Activated CD4-positive, alpha-beta memory T cell treated with anti-CD3 and anti-CD28 coated beads, Interleukin-2, amount 10 ng/mL, durations not matched to agents 7 days and 5 days (primary cell): Measurements from ENCODE around the gene SHISA9. TPM values are rescaled to one million over a fixed set of nuclear protein-coding genes. Genes with fewer than 3 reads are reported as not detected.

ENCODE experiments used
- CTCF ChIA-PET: fragments of 350-600 bp; sonication (Branson Sonifier 250); formaldehyde crosslinking; loops from one replicate; lab custom pipeline; 2021; ENCODE audit warnings: antibody characterized with exemption, inconsistent platforms; lab: Charles Lee
- POLR2A ChIA-PET: fragments of 350-600 bp; sonication (Branson Sonifier 250); formaldehyde crosslinking; loops from one replicate; lab custom pipeline; 2021; ENCODE audit warnings: antibody characterized with exemption; lab: Charles Lee
- DNase-seq: peaks from one replicate; pipeline ENCODE4 v3.0.0-alpha.2; 2020
- H3K27ac Mint-ChIP-seq: one replicate; pipeline ENCODE4 v1.8.0; 2021; ENCODE audit warnings: mild to moderate bottlenecking, mixed read lengths
- H3K27me3 Mint-ChIP-seq: one replicate; pipeline ENCODE4 v1.8.0; 2021; ENCODE audit warnings: mixed read lengths
- H3K36me3 Mint-ChIP-seq: one replicate; pipeline ENCODE4 v1.8.0; 2021; ENCODE audit warnings: low read depth, mixed read lengths
- H3K4me1 Mint-ChIP-seq: one replicate; pipeline ENCODE4 v1.8.0; 2021; ENCODE audit warnings: mixed read lengths
- H3K4me3 Mint-ChIP-seq: one replicate; pipeline ENCODE4 v1.8.0; 2021; ENCODE audit warnings: mild to moderate bottlenecking, mixed read lengths
- H3K9me3 Mint-ChIP-seq: one replicate; pipeline ENCODE4 v1.8.0; 2021; ENCODE audit warnings: mixed read lengths
- total RNA-seq, 2 experiments: library from RNA; stranded (reverse); gene quantifications; one replicate each; pipeline ENCODE4 v1.2.3, GENCODE V29; 2021

The SHISA9 gene
- total RNA-seq, 2 experiments from 2014 or later, result 0.08 TPM; not detected in 1

DNA sequence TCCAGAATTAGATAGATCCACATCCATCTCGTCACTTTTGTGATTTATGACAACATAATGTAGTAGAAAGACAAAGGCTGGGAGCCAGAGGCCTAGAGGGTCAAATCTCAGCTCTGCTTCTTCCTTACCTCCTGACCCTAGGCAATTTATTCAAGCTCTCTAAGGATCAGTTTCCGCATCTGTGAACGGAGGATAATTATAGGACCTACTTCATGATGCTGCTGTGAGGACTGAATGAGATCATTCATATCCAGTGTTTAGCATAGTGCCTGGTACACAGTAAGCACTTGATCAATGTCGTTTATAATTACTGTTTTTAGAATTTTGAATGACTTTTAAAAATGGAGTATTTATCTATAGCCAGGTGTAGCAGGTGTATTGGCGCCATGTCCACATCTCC is 128.4 kb downstream of the SHISA9 start:
- Mint-ChIP-seq H3K27me3 (no peaks in the 10 kb centered on the region), H3K4me3 (no peak overlapping the region), H3K36me3 (no peaks in the 10 kb centered on the region), H3K9me3 (peaks cover 14% of the 10 kb centered on the region), H3K27ac (no peak overlapping the region), H3K4me1 (no peaks in the 10 kb centered on the region)
- ChIA-PET POLR2A (no interaction called here), CTCF (no interaction called here)
- no peak for DNase-seq

- POLR2A ChIA-PET, result no interaction called here
- no peaks in the 10 kb centered on the region for H3K27me3 Mint-ChIP-seq
- no peak overlapping the region for H3K27ac Mint-ChIP-seq
- peaks cover 15% of the 10 kb centered on the region for H3K9me3 Mint-ChIP-seq
- H3K4me1 Mint-ChIP-seq, result no peaks in the 10 kb centered on the region
- no peak overlapping the region for H3K4me3 Mint-ChIP-seq
- no peak for DNase-seq
- CTCF ChIA-PET, result no interaction called here
- H3K36me3 Mint-ChIP-seq, result no peaks in the 10 kb centered on the region
These were observed 129.4 kb downstream of the SHISA9 start for GRCh38 chr16:13030769-13031168.

- Mint-ChIP-seq H3K27ac (no peak overlapping the region), H3K36me3 (no peaks in the 10 kb centered on the region), H3K27me3 (no peaks in the 10 kb centered on the region), H3K4me1 (no peaks in the 10 kb centered on the region), H3K9me3 (peaks cover 11% of the 10 kb centered on the region), H3K4me3 (no peak overlapping the region)
- no peak for DNase-seq
- ChIA-PET CTCF (no interaction called here), POLR2A (no interaction called here)
These were observed 131.5 kb downstream of the SHISA9 start for GRCh38 chr16:13032911-13033310.

DNA sequence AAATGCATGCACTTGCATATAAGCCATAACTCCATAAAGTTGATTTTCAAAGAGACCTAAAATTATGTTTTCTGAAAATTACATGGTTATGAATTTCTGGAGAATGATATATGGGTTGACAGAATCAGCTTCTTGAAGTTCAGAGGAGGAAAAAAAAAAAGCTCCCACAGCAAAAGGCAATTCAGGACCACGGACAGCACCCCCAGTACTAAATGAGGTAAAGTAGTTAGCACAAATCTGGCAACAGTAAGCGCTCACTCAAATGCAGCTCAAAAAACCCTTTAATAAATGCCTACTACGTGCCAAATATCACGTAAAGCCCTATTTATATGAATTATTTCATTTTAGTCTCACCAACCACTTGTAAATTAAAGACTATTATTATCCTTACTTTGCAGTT is 135.2 kb downstream of the SHISA9 start:
- Mint-ChIP-seq H3K36me3 (no peaks in the 10 kb centered on the region), H3K9me3 (peaks cover 12% of the 10 kb centered on the region), H3K4me3 (no peak overlapping the region), H3K4me1 (no peaks in the 10 kb centered on the region), H3K27ac (no peak overlapping the region), H3K27me3 (no peaks in the 10 kb centered on the region)
- peak; percentile 18 for DNase-seq
- POLR2A ChIA-PET, result no interaction called here
- CTCF ChIA-PET, result no interaction called here

DNA sequence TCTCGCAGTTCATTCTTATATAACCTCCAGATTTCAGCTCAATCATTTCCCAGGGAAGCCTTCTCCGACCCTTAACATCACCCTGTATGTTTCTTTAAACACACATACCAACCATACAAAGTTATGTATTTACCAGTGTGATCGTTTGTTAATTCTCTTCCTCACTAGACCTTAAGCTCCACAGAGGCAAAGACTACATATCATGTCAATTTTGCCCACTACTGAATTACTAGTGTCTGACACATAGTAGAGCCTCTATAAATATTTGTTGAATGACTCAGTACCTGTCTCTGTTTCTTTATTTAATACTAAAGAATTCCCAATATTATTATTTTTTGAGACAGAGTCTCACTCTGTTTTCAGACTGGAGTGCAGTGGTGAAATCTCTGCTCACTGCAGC is 137.2 kb downstream of the SHISA9 start:
- Mint-ChIP-seq H3K9me3 (peaks cover 16% of the 10 kb centered on the region), H3K27me3 (no peaks in the 10 kb centered on the region), H3K27ac (no peak overlapping the region), H3K4me3 (no peak overlapping the region), H3K4me1 (no peaks in the 10 kb centered on the region), H3K36me3 (no peaks in the 10 kb centered on the region)
- ChIA-PET CTCF (no interaction called here), POLR2A (no interaction called here)
- DNase-seq, result no peak

- Mint-ChIP-seq H3K27ac (no peak overlapping the region), H3K4me1 (no peaks in the 10 kb centered on the region), H3K4me3 (no peak overlapping the region), H3K27me3 (no peaks in the 10 kb centered on the region), H3K36me3 (no peaks in the 10 kb centered on the region), H3K9me3 (peaks cover 17% of the 10 kb centered on the region)
- DNase-seq, result no peak
- ChIA-PET CTCF (no interaction called here), POLR2A (no interaction called here)
These were observed 138.1 kb downstream of the SHISA9 start for GRCh38 chr16:13039526-13039925.

DNA sequence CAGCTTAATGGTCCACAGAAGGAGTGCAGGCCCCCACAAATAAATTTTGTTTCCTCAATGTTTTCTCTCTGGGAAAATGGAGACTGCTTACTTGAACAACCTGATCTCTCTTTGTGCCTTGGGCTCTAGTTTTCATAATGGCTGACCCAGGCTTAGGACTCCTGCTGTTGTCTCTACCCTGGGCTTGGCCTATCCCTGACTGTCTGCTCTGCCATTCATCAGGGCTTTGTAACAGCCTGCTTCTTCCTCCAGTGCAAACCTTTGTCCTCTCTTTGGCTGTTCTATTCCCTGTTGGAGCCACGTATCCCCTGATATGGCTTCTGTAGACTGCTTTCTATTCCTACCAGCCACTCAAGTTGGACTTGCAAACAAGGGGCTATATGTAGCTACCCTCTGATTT is 139.8 kb downstream of the SHISA9 start:
- H3K27me3 Mint-ChIP-seq, result no peaks in the 10 kb centered on the region
- CTCF ChIA-PET, result no interaction called here
- no peaks in the 10 kb centered on the region for H3K36me3 Mint-ChIP-seq
- no peak overlapping the region for H3K27ac Mint-ChIP-seq
- DNase-seq, result no peak
- H3K9me3 Mint-ChIP-seq, result peaks cover 11% of the 10 kb centered on the region
- H3K4me1 Mint-ChIP-seq, result no peaks in the 10 kb centered on the region
- POLR2A ChIA-PET, result no interaction called here
- H3K4me3 Mint-ChIP-seq, result no peak overlapping the region

- H3K27me3 Mint-ChIP-seq, result no peaks in the 10 kb centered on the region
- ChIA-PET CTCF (no interaction called here), POLR2A (no interaction called here)
- peaks cover 11% of the 10 kb centered on the region for H3K9me3 Mint-ChIP-seq
- H3K27ac Mint-ChIP-seq, result no peak overlapping the region
- H3K4me3 Mint-ChIP-seq, result no peak overlapping the region
- no peaks in the 10 kb centered on the region for H3K4me1 Mint-ChIP-seq
- no peaks in the 10 kb centered on the region for H3K36me3 Mint-ChIP-seq
- no peak for DNase-seq
These were observed 140.4 kb downstream of the SHISA9 start for GRCh38 chr16:13041646-13042290.

GRCh38 chr16:13042291-13042685 is 140.9 kb downstream of the SHISA9 start:
- no peaks in the 10 kb centered on the region for H3K27me3 Mint-ChIP-seq
- no peak for DNase-seq
- peaks cover 11% of the 10 kb centered on the region for H3K9me3 Mint-ChIP-seq
- ChIA-PET CTCF (no interaction called here), POLR2A (no interaction called here)
- H3K4me1 Mint-ChIP-seq, result no peaks in the 10 kb centered on the region
- no peak overlapping the region for H3K4me3 Mint-ChIP-seq
- no peak overlapping the region for H3K27ac Mint-ChIP-seq
- H3K36me3 Mint-ChIP-seq, result no peaks in the 10 kb centered on the region

- ChIA-PET CTCF (no interaction called here), POLR2A (no interaction called here)
- Mint-ChIP-seq H3K27ac (no peak overlapping the region), H3K9me3 (peaks cover 15% of the 10 kb centered on the region), H3K36me3 (no peaks in the 10 kb centered on the region), H3K27me3 (no peaks in the 10 kb centered on the region), H3K4me3 (no peak overlapping the region), H3K4me1 (no peaks in the 10 kb centered on the region)
- no peak for DNase-seq
These were observed 144.8 kb downstream of the SHISA9 start for GRCh38 chr16:13046061-13046821.

DNA sequence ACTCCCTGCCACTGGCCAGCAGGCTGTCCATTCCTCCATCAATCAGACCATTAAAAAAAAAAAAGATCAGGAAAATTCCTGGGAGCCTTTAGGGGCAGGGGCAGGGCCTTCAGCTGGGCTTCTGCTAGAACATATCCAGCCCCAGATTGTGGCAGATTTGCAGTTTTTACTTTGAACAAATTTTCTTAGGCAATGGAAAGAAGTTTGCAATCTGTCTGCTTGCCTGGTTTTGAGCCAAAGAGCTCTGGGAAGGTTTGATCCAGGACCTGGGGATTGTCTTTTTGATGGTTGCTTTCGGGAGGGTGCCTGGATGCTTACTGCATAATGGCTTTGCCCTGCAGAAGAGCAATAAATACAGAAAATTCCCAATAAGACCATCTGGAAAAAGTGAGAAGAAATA is 145.9 kb downstream of the SHISA9 start:
- ChIA-PET CTCF (no interaction called here), POLR2A (no interaction called here)
- Mint-ChIP-seq H3K36me3 (no peaks in the 10 kb centered on the region), H3K9me3 (peaks cover 17% of the 10 kb centered on the region), H3K4me3 (no peak overlapping the region), H3K4me1 (no peaks in the 10 kb centered on the region), H3K27ac (no peak overlapping the region), H3K27me3 (no peaks in the 10 kb centered on the region)
- no peak for DNase-seq

GRCh38 chr16:13049688-13050087 is 148.3 kb downstream of the SHISA9 start:
- Mint-ChIP-seq H3K9me3 (peaks cover 18% of the 10 kb centered on the region), H3K27me3 (no peaks in the 10 kb centered on the region), H3K36me3 (no peaks in the 10 kb centered on the region), H3K4me3 (no peak overlapping the region), H3K4me1 (no peaks in the 10 kb centered on the region), H3K27ac (no peak overlapping the region)
- ChIA-PET POLR2A (no interaction called here), CTCF (no interaction called here)
- DNase-seq, result no peak

DNA sequence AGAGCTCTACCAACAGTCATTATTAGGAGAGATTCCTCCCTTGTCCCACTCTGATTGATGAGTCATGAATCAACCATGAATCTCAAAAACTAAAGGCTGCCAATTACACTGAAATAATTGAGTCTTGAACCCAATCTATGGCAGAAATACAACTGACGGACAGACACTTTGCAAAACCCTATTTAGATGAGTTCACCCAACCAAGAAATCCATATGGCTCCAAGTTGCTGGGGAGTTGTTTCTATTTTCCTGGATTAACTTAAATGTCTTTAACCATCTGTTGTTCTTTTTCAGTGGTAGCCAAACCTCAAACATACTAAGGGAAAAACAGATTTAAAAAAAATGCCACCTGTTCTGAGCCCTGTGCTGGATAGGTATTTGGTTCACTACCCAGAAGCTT is 151.0 kb downstream of the SHISA9 start:
- no peaks in the 10 kb centered on the region for H3K36me3 Mint-ChIP-seq

DNA sequence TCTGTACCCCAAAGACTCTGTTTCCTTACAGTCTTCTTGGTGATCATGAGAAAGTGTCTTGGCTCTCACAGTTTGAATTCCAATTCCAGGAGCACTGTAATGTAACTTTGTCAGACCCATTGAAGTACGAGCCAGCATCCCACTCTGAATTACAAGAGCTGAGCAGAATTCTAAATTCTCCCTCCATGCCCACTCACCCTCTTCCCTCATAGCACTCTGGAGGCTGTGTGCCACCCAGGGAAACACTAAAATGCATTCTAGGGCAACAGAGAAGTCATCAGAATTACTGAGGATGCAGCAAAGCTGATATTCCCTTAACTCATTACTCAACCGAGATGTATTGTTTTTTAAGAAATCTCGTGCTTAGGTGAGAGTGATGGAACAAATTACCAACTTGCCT is 154.1 kb downstream of the SHISA9 start:
- Mint-ChIP-seq H3K27me3 (no peaks in the 10 kb centered on the region), H3K27ac (no peak overlapping the region), H3K4me3 (no peak overlapping the region), H3K9me3 (peaks cover 23% of the 10 kb centered on the region), H3K4me1 (no peaks in the 10 kb centered on the region), H3K36me3 (no peaks in the 10 kb centered on the region)
- CTCF ChIA-PET, result no interaction called here
- DNase-seq, result no peak
- POLR2A ChIA-PET, result no interaction called here

More for the DNA sequence above, 151.0 kb downstream of the SHISA9 start:
- no peak overlapping the region for H3K27ac Mint-ChIP-seq
- no peaks in the 10 kb centered on the region for H3K27me3 Mint-ChIP-seq
- H3K4me3 Mint-ChIP-seq, result no peak overlapping the region
- POLR2A ChIA-PET, result no interaction called here
- no peak for DNase-seq
- H3K9me3 Mint-ChIP-seq, result peaks cover 20% of the 10 kb centered on the region
- CTCF ChIA-PET, result no interaction called here
- H3K4me1 Mint-ChIP-seq, result no peaks in the 10 kb centered on the region
